T47D (cell line): Measurements from ENCODE around the gene RAC2.

Experiments
- DNase-seq, 2 experiments: peaks; one replicate each; pipeline versions ENCODE4 v3.0.0 to v3.0.0-alpha.2; 2011 to 2012; ENCODE audit warnings: low read depth in 1 of 2, low spot score in 1 of 2
- JUND ChIP-seq: IDR thresholded peaks from 2 replicates; pipeline ENCODE4 v1.6.1; 2012; ENCODE audit warnings: low read depth
- in situ Hi-C: cut with HindIII; loops from 2 replicates; pipeline ENCODE4 v1.10.0; 2016; ENCODE audit warnings: low sequenced_read_pairs, low pct_unique_long_range_greater_than_20kb

Gene RAC2

DNA sequence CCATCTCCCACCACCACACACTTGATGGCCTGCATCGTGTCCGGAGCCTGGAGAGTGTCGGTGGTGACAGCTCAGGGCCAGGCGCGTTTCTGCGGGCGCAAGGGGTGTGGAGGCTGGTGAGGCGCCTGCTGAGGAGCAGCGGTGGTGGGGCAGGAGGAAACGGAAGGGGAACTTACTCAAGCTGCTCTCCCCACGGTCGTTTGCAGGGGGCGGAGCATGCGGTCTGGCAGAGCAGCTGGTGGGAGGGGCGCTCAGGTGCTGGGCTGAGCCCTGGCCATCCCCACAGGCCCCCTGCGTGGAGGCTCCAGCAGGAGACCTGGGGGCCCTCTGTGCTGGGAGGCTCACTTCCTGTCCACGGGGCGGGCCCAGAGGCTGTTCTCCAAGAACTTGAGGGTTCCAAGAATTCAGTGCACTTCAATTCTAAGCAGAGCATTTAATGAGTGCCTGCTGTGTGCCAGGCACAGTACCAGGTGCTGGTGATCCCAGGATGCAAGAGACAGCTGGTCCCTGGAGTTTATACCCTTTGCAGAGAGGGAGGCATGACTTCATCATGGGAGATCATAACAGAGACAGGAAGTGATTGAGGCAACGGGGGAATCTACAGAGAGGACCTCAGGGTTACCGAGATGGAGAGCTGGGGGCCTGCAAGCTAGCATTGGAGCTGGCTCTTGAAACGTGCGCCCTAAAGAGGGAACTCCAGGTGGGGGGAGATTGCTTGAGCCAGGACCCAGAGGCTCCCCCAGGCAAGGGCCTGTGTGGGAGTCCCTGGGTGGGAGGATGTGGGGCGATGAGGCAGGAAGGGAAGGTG lies at the start of gene RAC2:
Gene RAC2, minus strand, starts transcription at position 156 of the 808 bp plus-strand sequence. Its CDS starts 121 bp downstream, at position 35.
- TF ChIP-seq JUND = no peak
- peak; percentile 31 to 71 for DNase-seq
- in situ Hi-C loops = no loop called here

DNA sequence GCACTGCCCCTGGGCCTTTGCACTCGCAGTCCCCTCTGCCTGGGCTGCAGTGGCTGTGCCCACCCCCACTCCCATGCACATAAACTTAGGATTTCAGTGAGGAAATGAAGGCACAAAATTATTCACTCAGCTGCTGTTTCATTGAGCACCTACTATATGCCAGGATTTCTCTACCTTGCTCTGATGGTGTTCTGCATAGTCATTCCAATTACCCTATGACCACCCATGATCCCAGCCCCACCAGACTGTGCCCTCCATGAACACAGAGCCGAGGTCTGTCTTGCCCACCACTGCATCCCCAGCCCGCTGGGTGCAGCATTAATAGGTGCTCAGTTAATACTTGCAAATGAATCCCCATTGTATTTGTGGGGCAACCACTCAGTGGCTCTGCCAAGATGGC lies 49.1 kb upstream of the RAC2 start:
- no peak for TF ChIP-seq JUND
- in situ Hi-C loops = no loop called here
- no peak for DNase-seq

DNA sequence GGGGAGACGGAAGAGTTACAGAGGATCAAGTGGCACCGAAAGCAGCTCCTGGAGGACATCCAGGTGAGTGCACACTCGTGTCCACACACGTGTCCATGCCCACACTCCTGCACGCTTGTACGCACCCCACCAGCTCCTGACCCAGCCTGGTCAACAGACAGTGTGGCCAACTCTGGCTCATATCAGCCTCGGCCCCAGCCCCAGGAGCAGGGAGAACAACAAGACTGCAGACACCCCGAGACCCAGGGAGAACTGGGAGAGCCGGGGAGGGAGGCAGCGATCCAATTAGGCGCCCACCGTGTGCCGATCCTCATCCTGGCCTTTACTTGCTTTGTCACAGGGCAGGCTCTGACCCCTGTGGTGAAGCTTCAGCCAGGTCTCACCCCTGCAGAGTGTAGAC lies 48.6 kb upstream of the RAC2 start:
- in situ Hi-C loops = no loop called here
- DNase-seq = no peak
- TF ChIP-seq JUND = no peak

DNA sequence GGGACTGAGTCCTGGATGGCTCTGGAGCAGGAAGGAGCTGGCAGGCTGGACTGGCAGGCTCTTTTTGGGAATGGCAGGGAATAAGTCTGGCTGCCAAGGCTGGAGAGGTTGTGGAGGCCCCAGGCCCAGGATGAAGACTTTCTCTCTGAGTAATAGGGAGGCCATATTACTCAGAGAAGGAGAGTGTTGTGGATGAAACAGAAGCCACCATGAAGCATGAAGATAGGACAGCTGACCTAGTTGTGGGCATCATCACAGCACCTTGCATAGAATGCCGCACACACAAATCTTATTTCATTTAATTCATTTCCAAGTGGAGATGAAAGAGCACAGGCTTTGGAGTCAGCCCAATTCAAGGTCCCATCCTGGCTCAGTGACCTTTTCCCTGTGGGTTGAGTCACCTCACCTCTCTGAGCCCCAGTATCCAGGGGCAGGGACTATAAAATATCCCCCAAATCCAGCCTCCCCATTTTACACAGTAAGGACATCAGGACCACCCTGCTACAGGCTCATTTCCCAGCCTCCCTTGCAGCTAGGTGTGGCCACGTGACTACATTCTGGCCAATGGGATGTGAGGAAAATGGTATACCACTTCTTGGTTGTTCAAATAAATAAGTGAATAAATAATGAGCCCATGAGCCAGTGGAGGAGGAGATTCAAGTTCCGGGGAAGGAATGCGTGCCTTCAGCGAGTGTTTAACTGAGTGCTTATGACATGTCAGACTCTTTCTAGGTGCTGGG lies 47.7 kb upstream of the RAC2 start:
- in situ Hi-C loops = no loop called here
- no peak for TF ChIP-seq JUND
- no peak for DNase-seq

DNA sequence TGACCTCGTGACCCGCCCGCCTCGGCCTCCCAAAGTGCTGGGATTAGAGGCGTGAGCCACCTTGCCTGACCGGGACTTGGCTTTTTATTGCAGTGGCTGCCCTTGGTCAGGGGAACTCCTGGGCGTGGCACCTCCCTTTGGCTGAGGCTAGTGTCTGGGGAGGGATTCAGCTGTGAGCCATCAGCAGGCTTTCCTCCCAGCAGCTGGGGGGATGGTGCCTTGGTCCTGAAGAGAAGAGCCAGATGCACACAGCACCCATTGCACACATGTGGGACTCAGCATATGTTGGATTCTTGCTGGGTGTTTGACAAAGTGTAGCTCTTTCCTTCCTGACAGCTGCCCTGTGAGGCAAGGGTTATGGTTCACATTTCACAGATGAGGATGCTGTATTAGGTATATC lies 46.7 kb upstream of the RAC2 start:
- in situ Hi-C loops = no loop called here
- TF ChIP-seq JUND = no peak
- DNase-seq = no peak

DNA sequence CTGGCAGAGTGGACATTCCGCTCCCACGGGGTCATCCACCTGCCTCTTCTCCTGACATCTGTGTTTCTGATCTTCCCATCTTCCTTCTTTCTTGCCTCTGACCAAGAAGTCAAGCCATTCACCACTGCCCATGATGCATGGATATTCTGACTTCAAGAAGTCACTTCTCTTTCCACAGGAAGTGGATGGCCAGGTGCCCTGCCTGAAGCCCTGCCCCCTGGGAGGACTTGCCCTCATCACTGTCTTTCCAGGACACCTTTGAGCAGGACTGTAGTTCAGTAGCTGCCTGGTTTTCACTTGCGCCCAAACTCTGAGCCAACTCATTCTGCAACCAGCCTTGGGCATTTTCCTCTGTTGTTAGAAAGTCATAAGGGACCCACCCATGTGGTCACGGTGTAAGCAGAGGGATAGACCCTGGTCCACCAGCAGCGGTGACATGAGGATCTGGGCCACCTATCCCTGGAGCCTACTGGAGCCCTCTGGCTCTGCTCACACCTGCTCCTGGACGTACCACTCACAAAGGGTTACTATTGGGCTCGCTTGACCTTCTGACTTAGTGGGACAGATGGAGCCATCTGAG lies 45.2 kb upstream of the RAC2 start:
- no peak for DNase-seq
- in situ Hi-C loops = no loop called here
- no peak for TF ChIP-seq JUND

DNA sequence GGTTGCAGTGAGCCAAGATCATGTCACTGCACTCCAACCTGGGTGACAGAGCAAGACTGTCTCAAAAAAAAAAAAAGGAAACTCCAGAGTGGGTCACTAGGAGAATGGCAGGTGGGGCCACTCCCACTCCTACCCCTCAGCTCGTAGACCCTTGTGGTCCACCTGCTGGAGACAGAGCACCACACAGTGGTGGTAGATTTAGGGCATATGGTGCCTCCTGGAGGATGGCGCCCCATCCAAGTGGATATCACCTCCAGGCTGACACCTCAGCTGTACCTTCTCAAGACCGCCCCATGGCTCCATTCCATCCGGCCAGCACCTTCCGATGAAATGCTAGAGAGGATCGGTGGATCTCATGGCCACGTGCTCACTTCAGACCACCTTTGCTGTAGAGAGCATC lies 44.5 kb upstream of the RAC2 start:
- in situ Hi-C loops = no loop called here
- no peak for TF ChIP-seq JUND
- DNase-seq = no peak

DNA sequence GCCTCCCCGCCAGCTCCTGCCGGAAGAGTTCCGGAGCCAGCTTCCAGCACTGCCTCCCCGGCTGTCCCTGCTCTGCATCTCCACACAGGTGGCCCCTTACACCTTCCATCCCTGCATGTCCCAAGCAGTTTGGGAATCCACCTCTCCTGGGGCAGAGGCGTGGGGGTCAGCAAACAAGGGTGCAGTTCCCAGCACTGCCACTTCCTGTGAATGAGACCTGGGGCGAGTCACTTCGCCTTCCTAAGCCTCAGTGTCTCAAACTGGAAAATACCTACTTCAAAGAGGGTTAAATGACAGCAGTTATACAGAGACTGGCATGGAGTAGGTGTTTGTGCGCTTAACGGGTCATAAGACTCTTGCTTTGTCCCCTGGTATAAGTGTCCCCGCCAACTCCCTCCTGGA lies 43.5 kb upstream of the RAC2 start:
- in situ Hi-C loops = no loop called here
- DNase-seq = no peak
- no peak for TF ChIP-seq JUND

DNA sequence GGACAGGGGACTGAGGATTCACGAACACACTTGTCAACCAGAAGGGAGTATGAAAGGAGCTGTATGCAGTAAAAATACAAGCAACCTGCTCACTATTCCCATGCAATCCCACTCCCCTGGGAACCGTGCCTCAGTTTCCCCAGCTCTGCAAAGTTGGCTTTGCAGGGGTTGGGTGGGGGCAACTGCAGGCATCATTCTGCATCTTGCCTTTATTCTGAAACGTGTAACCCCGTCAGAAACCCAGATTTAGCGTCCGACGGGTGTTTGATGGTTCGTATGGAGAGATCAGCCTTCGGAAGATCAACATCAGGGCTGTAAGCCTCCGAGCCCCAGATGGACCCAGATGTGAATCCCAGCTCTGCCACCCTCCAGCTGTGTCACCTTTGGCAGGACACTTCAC lies 41.9 kb upstream of the RAC2 start:
- DNase-seq = no peak
- no peak for TF ChIP-seq JUND
- in situ Hi-C loops = no loop called here

DNA sequence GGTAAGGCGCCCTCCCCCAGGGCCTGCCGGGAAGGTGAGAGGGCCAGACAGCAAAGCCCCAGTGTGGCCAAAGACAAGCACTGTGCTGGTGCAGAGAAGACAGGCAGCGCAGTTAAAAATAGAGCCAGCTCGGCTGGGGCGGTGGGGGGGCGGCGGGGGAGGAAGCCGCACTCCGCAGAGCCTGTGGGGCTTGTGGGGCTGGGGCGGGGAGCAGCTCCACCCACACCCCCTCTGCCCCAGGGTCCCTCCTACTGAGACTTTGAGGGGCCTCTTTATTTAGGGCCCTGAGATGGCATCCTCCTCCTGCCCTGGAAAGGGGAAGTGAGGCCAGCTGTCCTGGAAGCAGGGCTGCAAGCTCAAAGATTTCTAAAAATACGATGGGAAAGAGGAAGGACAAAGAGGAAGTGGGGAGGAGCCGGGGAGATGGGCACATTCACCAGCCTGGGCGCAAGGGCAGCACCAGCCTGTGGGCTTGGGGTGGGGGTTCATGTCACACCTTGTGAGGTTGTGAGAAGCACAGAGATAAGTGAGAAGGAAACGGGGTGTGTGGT lies 40.8 kb upstream of the RAC2 start:
- in situ Hi-C loops = no loop called here
- DNase-seq = no peak
- no peak for TF ChIP-seq JUND

DNA sequence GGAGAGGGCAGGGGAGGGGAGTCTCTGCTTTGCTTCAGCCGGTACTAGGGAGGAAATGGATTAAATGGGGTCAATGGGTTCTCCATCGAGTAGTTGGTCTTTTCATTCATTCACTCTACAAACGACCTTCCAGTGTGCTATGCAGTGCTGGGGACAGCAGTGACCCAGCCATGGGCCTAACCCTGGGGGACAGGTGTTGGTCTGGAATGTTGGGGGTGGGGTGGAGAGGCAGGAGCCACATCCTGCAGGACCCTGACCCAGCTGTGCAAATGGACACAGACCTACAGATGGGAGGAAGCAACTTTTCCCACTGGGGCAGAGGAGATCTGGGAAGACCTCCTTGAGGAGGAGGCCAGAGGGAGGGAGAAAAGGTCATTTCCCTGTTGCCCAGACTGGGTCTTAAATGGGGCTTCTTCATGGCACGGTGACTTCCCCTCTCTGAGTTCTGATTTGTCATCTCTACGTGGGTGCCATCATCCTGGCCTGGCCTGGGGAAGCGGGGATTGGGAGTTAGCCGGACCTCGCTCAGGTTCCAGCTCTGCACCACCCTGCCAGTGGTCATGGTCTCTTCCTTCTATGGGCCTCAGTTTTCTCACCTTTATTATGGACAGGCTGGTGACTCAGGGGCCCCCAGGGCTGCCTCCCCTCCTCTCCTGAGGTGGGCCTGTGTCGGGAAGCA lies 40.2 kb upstream of the RAC2 start:
- in situ Hi-C loops = no loop called here
- no peak for DNase-seq
- no peak for TF ChIP-seq JUND

DNA sequence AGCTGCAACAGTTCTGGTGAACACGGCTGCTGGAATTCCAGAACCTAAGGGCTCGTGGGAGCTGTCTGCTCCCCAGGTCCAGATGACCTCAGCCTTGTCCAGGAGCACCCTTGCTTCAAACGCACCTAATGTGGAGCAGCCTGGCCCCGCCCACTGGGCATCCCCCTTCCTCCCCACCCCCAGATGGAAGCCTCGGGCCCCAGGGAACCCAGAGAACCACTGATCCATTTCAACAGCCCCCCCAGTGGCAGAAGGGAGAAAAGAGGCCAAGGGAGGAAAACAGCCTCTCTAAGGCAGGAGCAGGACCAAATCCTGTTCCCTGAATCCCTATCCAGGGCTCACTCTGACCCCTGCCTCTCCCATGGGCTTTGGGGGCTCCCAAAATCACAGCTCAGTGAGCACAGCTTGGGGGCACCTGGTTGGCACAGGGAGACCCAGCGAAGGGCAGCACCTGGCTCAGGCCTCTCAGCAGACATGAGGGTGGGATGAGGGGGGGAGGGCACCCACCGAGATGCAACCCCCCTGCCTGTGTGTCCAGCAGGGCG lies 39.4 kb upstream of the RAC2 start:
- in situ Hi-C loops = no loop called here
- DNase-seq = no peak
- no peak for TF ChIP-seq JUND
